ENCODE results near the gene ATF2.
"Not testable (repeated sequence)": the region's sequence is repeated elsewhere in the genome, so short reads cannot be mapped to it uniquely, and the experiment has no call there.

ATF2 gene

DNA sequence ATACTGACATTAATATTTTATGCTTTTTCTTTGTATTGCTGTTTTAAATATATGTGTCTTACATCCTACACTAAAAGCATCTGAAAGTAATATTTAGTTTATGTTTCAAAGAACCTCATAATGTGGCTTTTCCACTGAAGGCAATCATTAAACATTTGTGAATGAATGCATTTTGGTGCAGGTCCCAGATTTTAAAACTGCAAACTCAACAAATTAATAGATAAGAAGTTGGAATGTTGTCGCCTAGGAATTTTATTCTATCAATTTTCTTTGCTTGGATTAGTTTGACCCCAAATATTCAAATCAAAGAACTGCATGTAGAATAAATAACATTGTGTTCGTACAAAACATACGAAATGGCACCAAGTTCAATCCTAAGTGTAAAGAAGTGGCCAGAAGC lies 44.7 kb downstream of the ATF2 start:
- TF ChIP-seq, protein P1, sequence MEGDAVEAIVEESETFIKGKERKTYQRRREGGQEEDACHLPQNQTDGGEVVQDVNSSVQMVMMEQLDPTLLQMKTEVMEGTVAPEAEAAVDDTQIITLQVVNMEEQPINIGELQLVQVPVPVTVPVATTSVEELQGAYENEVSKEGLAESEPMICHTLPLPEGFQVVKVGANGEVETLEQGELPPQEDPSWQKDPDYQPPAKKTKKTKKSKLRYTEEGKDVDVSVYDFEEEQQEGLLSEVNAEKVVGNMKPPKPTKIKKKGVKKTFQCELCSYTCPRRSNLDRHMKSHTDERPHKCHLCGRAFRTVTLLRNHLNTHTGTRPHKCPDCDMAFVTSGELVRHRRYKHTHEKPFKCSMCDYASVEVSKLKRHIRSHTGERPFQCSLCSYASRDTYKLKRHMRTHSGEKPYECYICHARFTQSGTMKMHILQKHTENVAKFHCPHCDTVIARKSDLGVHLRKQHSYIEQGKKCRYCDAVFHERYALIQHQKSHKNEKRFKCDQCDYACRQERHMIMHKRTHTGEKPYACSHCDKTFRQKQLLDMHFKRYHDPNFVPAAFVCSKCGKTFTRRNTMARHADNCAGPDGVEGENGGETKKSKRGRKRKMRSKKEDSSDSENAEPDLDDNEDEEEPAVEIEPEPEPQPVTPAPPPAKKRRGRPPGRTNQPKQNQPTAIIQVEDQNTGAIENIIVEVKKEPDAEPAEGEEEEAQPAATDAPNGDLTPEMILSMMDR (IDR thresholded peaks at IDR 0.05; ENCODE audit: insufficient read depth, low read length, poor library complexity, severe bottlenecking) = no peak

DNA sequence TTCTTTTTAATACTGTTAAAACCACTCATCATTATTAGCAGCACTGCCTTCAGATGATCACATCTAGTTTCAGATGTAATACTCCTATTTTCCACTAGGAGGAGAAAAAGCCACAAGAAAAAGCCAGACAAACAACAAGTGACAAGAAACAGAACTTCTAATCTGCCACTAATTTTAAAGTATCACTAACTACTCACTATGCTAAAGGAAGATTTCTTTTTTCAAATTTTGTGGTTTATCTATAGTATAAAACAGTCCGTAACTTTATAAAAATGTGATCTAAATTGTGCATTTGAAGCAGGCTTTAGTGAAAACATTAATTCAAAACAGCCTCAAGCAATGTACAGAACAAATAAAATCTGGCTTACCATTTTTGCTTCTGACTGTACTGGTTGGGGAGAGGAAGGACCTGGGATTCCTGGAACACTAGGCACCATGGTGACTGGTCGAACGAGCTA lies 56.8 kb downstream of the ATF2 start:
- Histone ChIP-seq H3K4me3 (replicated peaks; ENCODE audit: low read depth, low read length) (no peak overlapping the region), H3K27me3 (replicated peaks; ENCODE audit: control insufficient read depth, insufficient read depth, low read length) (no peaks in the 10 kb centered on the region), H3K36me3 (ENCODE audit: control insufficient read depth, insufficient read depth, low read length) (no peaks in the 10 kb centered on the region; the same call in none of the 2 replicates)
- TF ChIP-seq, protein P1 (IDR thresholded peaks at IDR 0.05; ENCODE audit: insufficient read depth, low read length, poor library complexity, severe bottlenecking) = peak; percentile 61
- no peak for DNase-seq (ENCODE audit: extremely low read depth, insufficient read length)

More for the DNA sequence above, 44.7 kb downstream of the ATF2 start:
- H3K27me3 ChIP-seq (replicated peaks; ENCODE audit: control insufficient read depth, insufficient read depth, low read length) = no peaks in the 10 kb centered on the region
- no peak overlapping the region for H3K4me3 ChIP-seq (replicated peaks; ENCODE audit: low read depth, low read length)
- no peak for DNase-seq (ENCODE audit: extremely low read depth, insufficient read length)
- peaks cover 2% of the 10 kb centered on the region for H3K36me3 ChIP-seq (ENCODE audit: control insufficient read depth, insufficient read depth, low read length)

DNA sequence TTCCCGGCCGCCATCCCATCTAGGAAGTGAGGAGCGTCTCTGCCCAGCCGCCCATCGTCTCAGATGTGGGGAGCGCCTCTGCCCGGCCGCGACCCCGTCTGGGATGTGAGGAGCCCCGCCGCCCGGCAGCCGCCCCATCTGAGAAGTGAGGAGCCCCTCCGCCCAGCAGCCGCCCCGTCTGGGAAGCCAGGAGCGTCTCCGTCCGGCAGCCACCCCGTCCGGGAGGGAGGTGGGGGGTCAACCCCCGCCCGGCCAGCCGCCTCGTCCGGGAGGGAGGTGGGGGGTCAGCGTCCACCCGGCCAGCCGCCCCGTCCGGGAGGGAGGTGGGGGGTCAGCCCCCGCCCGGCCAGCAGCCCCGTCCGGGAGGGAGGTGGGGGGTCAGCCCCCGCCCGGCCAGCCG lies 59.9 kb downstream of the ATF2 start:
- not testable (repeated sequence) for H3K4me3 ChIP-seq (replicated peaks; ENCODE audit: low read depth, low read length); H3K36me3 ChIP-seq (ENCODE audit: control insufficient read depth, insufficient read depth, low read length); H3K27me3 ChIP-seq (replicated peaks; ENCODE audit: control insufficient read depth, insufficient read depth, low read length); DNase-seq (ENCODE audit: extremely low read depth, insufficient read length)

DNA sequence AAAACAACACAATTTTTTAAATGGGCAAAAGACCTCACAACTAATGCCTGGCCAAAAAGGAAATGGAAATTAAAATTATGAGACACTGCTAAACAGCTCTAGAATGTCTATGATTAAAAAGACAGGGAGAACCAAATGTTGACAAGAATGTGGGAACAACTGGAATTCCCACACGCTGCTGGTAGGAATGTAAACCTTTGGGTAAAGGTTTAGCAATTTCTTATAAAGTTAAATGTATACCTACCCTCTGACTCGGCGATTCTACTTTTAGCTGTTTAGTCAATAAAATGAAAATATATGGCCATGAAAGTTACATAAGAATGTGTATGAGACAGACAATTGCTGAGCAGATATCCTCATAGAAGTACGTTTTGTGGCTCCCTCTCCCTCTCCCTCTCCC lies 60.9 kb downstream of the ATF2 start:
- TF ChIP-seq, protein P1 (IDR thresholded peaks at IDR 0.05; ENCODE audit: insufficient read depth, low read length, poor library complexity, severe bottlenecking) = no peak
- H3K36me3 ChIP-seq (ENCODE audit: control insufficient read depth, insufficient read depth, low read length) = peaks cover 2% of the 10 kb centered on the region; the same call in 1 of the 2 replicates
- no peak for DNase-seq (ENCODE audit: extremely low read depth, insufficient read length)

DNA sequence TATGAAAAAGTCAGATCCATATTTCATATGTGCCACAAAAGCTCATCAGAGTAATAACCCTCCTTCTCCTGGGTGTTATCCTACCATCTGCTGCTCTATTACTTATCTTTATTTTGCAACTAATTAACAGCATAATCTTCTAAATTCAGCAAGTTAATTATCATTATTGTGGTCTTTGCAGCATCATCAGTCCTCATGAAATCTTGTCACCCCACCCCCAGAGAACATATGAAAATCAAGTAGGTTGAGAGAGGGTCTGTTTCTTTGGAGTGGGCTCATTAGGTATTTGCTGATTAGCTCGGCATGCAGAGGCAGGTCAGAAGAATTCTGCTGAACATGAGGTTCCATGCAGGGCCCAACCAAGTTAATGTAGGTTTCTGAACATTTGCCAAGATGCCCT lies 64.8 kb downstream of the ATF2 start:
- no peak for DNase-seq (ENCODE audit: extremely low read depth, insufficient read length)
- TF ChIP-seq, protein P1 (IDR thresholded peaks at IDR 0.05; ENCODE audit: insufficient read depth, low read length, poor library complexity, severe bottlenecking) = no peak
- Histone ChIP-seq H3K4me3 (replicated peaks; ENCODE audit: low read depth, low read length) (no peak overlapping the region), H3K27me3 (replicated peaks; ENCODE audit: control insufficient read depth, insufficient read depth, low read length) (no peaks in the 10 kb centered on the region), H3K36me3 (ENCODE audit: control insufficient read depth, insufficient read depth, low read length) (peaks cover 2% of the 10 kb centered on the region; the same call in 1 of the 2 replicates)

More for the DNA sequence above, 60.9 kb downstream of the ATF2 start:
- Histone ChIP-seq H3K27me3 (replicated peaks; ENCODE audit: control insufficient read depth, insufficient read depth, low read length) (no peaks in the 10 kb centered on the region), H3K4me3 (replicated peaks; ENCODE audit: low read depth, low read length) (no peak overlapping the region)

DNA sequence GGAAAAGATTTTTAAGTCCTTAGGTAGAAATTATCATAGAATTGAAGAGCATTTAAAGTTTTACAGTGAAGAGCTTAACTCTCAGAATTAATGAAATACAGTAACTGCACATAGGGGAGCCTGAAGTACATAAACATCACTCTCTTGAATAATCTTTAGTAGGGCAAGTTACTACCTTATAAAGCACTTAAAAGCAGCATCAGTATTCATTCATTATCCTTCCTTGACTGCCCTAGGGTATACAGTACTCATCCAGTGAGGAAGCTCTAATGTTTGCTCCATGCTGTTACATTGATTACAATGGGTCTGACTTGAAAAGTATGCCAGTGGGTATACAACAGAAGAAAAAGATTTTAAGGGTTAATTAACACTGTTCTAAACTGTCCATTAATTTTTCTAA lies 66.5 kb downstream of the ATF2 start:
- TF ChIP-seq, protein P1 (IDR thresholded peaks at IDR 0.05; ENCODE audit: insufficient read depth, low read length, poor library complexity, severe bottlenecking) = no peak
- no peak overlapping the region for H3K4me3 ChIP-seq (replicated peaks; ENCODE audit: low read depth, low read length)
- H3K36me3 ChIP-seq (ENCODE audit: control insufficient read depth, insufficient read depth, low read length) = peaks cover 4% of the 10 kb centered on the region
- no peak for DNase-seq (ENCODE audit: extremely low read depth, insufficient read length)
- no peaks in the 10 kb centered on the region for H3K27me3 ChIP-seq (replicated peaks; ENCODE audit: control insufficient read depth, insufficient read depth, low read length)
